ENCODE measurements around the gene SEC61A1.
A peak's percentile ranks its signal among the peaks of the same experiment; 100 is the strongest.

The SEC61A1 gene

DNA sequence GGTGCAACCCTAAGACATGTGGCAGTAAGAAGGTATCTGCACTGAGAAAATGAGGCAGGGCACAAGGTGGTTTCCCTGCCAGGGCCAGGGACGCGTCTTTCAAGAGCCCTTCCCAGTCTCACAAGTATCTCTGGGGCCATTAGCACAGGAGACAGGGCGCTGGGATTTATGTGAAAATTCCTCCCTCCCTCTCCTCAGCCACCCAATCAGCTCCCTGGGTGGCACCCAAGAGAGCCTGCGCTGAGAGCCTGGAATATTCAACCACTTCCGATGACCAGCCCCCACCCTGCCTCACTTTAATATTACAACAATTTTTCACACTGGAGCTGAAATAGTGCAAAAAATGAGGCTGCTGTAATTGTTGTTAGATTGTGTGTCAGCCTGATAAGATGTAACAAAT is 26.1 kb downstream of the SEC61A1 start:
- DNase-seq (ENCODE audit: low read depth) = no peak

DNA sequence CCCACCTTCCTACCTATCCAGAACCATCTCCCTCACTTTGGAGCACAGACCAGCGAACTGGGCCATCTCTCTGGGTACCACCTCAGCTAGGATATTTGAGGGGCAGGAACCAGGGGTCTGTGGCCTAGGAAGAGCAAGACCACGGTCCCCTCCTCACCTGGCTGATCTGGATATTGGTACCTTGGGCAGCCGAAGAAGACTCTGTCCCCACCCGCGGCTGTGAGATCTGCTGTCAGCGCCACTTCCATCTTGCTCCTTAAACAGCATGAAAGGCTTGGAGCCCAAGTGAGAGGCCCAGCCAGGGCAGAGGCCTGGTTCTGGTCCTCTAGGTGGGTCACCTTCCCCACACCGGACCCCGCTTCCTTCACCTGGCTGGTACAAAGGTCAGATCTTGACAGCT is 26.6 kb downstream of the SEC61A1 start:
- DNase-seq (ENCODE audit: low read depth) = no peak

DNA sequence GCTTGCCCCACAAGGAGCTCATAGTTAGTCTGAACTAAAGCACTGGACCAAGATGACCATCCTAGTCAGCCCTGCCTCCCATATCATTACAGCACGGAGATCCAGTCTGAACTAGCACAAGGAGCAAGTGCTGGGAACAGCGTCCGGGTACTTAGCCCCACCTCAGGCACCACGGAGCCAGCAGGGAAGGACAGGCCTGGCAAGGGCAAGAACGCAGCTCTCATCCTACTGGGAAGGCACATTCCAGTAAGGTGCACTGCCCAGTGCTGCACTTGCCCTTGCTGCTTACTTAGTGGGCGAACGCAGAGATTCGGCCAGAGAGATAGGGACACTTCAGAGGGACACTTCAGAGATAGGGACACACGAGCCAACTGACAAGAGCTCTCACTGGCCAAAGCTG is 27.6 kb downstream of the SEC61A1 start:
- DNase-seq (ENCODE audit: low read depth) = no peak

DNA sequence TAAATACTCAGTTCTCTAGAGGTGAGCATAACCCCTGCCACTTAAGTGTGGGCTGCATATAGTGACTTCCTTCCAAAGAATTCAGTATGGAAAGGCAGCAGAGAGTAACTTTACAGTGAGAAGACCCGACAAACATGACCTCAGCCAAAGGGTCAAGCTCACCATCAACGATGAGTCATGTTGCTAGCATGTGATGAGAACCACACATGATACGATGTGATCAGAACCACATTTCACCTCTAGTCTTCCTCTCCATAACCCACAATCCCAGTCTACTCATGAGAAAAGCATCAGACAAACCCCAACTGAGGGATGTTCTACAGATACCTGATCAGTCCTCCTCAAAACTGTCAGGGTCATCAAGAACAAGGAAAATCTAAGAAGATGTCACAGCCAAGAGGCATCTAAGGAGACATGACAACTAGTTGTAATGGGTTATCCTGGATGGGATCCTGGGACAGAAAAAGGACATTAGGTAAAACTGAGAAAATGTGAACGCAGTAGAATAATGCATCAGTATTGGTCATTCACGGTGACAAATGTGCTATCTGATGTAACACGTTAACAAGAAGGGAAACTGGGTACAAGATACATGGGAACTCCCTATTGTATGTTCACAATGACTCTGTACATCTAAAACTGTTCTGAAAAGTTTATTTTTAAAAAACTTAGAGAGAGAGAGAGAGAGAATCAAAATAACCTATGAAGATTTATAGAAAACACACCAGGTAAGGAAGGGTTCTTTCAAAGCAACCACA is 28.3 kb downstream of the SEC61A1 start:
- DNase-seq (ENCODE audit: low read depth) = peak; percentile 87

DNA sequence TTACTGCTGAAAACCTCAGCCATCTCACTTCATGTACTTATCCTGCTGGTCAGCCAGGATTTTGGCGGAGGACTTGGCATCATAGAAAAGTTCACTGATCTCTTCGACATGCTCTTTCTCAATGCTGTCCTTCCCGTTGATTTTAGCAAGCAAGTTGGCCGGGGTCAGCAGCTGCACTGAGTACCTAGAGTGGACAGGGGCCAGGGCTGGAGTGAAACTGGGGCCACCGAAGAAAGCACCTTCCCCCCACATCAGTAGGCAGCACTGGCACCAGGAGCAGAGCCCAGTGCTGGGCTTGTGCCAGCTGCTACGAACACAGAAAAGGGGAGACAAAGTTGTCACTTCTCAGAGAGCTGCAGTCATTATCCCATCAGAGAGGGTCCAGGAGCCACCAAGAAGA is 29.0 kb downstream of the SEC61A1 start:
- no peak for DNase-seq (ENCODE audit: low read depth)

DNA sequence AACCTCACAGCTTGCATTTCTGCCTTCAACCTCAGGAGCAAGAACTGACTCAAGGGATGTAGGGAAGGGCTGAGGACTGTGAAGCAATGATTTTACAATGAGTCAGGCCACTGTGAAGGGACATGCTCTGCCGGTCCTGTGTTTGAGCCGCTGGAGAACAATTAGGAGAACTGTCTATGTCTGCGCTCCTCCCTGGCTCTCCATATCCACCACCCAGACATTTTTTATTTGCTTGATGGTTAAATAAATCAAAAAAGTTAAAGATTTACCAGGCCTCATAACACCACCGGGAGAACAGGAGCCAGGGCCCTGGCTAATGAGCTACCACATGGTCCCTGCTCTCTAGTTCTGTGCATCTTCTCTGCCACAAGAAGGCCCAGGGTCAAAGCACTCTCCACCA is 29.6 kb downstream of the SEC61A1 start:
- no peak for DNase-seq (ENCODE audit: low read depth)

DNA sequence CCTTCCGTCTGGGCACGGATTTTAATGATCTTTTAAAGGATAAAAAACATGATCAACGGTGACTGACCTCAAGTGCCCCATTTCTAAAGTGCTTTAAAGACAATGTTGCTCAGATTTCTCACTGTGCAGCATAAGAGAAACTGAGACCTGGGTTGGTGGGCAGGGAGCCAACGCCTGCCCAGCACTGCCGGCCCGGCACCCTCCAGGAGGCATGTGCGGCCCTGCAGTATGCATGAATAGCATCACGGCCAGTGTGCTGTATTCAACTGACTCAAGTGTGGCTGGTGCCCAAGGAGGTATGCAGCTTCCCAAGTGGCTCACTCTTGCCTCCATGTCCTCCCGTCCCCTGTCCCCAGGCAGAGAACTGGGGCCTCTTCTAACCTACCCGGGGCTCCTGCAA is 30.3 kb downstream of the SEC61A1 start:
- no peak for DNase-seq (ENCODE audit: low read depth)

DNA sequence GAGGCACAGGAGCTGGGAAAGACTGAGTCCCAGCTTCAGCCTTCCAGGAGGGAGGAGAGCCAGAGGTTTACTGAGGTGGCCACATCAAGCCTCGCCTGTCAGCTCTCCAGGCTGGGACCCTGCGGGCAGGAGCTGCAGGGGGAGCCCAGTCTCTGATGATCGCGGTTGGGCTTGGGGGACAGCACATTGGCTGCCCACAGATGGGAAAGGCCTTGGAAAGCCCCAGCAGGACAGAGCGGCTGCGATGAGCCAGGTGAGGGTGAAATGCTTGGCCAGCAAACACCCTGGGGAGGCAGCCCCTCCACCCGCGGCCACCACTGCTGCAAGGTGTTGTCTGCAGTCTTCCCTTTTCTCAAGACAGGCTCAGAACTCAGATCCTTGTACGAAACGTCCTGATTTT is 31.2 kb downstream of the SEC61A1 start:
- no peak for DNase-seq (ENCODE audit: low read depth)

DNA sequence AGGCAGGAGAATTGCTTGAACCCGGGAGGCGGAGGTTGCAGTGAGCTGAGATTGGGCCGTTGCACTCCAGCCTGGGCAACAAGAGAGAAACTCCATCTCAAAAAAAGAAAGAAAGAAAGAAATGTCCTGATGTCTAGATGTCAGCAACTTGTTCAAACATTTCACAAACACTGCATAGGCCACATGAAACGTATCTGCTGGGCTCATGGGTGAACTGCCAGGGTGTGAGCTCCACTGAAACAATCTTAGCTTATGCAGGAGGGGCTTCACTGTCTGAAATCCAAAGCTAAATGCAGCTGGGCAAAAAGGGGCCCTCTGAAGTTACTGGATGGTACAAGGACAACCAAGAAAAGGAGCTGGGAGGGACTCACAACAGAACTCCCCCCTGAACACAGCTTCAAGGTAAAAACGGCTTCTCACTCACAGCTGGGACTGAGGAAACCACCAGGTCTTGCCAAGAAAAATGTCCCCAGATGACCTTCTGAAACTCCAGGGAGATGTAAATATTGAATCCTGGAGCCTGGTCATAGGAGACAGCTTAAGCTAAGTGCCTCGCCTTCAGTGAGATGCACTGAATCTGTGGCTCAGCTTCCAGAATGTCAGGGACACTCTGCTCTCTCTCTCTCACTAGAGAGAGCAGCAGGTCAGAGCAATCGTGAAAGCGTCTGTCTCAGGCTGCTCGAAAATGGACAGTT is 31.9 kb downstream of the SEC61A1 start:
- DNase-seq (ENCODE audit: low read depth) = no peak

DNA sequence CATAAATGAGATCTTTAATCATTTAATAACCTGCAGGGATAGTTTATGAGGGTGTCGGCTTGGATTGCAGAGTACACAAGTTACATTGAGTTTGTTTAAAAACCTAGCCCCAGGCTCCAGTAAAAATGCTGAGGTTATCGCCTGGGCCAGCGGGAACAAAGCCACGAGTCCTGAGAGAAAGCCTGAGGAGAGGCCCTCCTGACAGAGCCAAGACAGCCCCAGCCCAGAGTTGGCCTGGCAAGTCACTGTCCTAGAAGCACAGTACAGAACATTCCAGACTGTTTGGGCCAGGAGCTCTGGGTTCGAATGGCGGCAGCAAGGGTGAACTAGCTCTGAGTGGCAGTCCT is 32.4 kb downstream of the SEC61A1 start:
- no peak for DNase-seq (ENCODE audit: low read depth)

DNA sequence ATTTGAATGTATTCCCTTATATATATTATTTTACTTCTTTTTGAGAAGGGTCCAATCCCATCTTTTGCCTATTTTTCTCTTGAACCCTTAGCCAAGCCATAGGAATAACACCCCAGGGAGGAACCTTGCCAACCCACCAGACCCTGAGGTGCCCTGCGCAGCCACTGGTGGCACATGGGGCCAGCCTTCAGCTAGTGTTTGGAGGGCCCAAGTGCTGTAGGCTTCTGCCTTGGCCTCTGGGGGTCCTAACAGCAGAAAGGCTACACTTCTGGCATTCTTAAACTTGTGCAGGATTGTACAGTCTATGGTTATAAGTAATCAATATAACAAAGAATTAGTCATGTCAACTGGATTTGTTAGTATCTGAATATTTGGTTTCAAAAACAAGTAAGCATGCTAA is 36.9 kb downstream of the SEC61A1 start:
- no peak for DNase-seq (ENCODE audit: low read depth)

DNA sequence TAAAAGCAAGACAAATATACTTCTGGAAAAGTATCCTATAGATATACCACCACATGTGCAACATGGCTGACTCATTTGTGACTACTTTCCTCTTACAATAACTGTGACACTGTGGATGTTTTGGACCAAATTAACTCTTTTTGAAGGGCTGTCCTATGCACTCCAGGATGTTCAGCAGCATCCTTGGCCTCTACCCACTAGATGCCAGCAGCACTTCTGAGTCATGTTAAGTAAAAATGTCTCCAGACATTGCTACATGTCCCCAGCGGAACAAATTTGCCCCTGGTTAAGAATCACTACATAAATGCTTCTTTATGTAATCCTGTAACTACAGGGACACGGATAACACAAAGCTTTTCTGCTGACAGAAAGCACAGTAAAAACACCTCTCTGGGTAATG is 39.3 kb downstream of the SEC61A1 start:
- DNase-seq (ENCODE audit: low read depth) = no peak

DNA sequence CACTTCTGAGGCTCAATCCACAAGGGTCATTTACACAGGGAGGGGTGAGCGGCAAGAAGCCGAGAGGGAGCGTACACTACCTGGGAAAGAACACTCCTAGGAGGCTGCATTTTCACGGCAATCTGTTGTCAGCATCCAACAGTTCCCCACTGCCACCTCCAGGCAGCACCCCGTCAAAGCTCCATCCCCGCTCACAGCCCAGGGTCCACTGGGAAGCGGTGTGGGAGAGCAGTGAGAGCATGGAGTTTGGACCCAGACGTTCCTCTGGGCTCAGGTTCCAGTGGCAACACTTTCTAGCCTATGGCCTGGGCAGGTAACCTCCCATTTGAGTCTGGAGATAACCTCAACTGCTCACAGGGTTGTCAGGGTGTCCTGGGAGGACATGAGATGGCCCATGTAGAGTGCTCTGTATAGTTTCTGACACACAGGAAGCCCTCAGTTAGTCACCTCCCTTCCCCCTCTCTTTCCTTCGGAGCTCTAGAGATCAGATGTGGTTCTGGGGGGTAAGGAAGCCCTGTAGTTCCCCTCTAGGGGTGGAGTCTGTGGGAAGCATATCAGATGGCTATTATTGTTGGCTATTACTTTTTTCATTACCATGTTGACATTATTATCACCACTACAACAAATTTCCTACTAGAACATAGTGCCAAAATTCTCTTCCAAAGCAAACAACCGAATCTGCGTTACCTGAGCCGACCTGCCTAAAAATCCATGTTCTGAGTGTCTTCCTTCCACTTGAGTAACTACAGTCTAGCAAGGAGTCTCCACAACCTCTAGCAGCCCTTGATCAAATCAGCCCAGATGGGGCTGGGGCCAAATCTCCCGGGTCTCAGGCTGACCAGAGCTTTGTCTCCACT is 42.3 kb downstream of the SEC61A1 start:
- DNase-seq (ENCODE audit: low read depth) = no peak

DNA sequence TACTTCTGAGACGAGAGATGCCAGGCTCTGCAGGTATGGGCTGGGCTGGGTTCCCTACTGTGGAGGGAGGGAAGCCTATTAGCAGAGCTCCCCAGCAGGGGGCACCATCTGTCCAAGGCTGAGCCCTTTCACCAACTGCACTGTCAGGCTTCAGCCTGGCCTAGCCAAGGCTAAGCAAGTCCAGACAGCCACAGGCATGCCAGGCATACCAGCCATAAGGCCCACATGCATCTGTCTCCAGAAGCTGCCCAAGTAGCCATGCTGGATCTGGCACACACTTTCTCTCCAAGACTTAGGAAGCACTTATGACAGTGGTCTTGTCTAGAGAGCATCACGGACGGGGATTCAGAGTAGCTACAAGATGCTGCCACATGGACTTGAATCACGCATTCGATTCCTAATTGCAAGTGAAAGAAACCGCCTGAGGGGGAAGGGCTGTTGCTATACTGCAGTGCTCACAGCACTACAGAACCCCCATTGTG is 43.0 kb downstream of the SEC61A1 start:
- no peak for DNase-seq (ENCODE audit: low read depth)

DNA sequence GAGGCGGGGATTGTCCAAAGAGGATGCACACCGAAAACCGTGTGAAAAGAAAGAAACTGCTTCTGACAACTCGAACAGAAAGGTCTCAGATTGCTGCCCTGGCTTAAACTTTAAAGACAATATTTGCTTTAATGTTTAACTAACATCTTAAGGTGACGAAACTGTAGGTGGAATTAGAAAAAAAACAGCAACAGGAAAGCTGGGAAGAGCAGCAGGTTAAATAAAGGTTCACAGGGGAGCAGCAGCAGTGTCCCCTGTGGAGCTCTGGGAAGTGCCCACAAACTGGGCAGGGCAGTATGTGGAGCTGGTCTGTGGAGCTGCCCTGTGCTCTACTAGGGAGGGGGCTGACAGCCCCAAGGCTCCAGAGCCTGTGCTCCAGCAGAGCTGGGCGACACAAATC is 46.0 kb downstream of the SEC61A1 start:
- DNase-seq (ENCODE audit: low read depth) = no peak

DNA sequence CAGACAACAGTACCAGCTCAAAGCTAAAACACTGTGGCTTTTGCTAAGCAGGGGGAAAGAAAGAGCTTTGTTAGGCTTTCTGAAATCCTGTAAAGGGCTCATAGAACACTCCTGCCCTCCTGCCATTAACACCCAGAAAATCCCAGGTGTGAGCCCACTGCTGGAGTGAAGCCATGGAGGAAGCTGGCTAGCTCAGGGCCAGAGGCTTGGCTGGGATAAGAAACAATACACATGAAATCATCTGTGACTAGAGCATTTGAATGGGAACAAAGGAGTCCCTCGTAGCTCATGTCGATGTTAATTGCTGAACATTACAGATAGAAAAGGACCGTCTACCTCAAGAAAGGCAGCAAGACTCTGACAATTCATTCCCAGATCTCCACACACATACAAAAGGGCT is 47.9 kb downstream of the SEC61A1 start:
- no peak for DNase-seq (ENCODE audit: low read depth)

DNA sequence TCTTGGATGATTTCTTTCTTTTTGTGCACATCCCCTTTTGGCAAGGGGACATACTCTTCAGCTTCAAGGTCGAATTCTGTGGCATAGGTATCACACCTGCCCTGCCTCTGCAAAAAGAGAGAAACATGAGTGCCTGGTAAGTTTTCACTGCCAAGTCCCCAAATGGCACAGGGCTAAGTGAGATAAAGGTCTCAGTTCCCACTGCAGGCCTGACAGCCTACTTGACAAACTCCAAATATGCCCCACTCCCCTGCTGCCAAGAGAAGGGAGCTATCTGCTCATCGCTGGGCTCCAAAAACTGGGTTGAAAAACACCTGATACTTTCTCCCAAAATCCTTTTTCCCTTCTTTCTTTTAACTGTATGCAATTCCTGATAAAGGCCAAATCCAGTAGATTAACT is 48.4 kb downstream of the SEC61A1 start:
- DNase-seq (ENCODE audit: low read depth) = no peak

DNA sequence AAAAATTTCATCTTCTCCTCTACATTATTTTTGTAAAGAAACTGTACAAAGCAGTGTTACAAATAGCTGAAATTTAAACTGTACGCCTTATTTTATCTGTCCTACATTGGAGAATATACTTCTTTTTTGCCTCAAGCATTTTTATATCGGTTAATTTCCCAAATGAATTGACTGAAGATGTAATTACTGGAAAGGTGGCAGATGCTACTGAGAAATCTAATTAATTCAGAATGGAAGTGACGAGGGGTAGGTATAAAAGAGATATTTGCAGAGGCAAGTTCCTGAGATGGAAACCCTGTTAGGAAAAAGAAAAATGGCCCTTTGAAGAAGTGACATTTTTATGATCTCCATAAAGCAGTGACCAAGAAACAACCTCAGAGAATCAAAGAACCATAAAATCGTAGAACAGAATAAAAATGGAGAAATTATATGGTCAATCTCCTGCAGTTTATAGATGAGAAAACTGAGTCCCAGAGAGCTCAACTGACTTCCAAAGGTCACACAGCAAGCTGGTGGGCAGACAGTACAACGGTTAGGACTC is 51.0 kb downstream of the SEC61A1 start:
- no peak for DNase-seq (ENCODE audit: low read depth)

DNA sequence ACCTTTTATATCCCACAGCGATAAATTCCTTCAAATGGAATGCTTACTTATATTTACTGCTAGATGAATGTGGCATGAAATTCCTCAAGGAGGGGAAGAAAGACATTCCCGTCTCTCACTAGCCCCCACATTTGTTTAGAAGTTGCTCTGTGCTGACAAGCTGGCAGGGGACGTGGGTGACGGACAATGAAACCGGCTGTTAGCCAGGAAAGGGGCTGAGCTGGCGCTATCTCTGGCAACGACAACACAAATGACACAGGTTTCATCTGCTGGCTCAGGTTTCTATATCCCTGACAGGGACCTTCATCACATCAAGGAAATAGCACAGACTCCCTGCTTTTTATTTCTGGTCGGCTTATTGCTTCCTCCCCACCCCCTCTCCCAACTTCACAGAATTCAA is 55.6 kb downstream of the SEC61A1 start:
- no peak for DNase-seq (ENCODE audit: low read depth)

DNA sequence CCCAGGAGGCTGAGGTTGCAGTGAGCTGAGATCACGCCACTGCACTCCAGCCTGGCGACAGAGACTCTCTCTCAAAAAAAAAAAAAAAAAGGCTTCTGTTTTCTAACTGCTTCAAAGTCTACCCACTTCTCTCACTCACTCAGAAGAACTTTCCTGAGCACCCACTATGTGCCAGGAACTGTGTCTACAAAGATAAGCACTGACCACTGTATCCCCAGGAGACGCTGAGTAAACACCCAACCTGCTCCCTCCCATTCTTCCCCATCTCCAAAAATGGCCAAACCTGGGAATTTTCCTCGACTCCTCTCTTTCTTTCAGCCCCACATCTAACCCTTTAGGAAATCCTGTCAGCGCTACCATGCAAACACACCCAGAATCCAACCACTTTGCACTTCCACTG is 58.9 kb downstream of the SEC61A1 start:
- no peak for DNase-seq (ENCODE audit: low read depth)

DNA sequence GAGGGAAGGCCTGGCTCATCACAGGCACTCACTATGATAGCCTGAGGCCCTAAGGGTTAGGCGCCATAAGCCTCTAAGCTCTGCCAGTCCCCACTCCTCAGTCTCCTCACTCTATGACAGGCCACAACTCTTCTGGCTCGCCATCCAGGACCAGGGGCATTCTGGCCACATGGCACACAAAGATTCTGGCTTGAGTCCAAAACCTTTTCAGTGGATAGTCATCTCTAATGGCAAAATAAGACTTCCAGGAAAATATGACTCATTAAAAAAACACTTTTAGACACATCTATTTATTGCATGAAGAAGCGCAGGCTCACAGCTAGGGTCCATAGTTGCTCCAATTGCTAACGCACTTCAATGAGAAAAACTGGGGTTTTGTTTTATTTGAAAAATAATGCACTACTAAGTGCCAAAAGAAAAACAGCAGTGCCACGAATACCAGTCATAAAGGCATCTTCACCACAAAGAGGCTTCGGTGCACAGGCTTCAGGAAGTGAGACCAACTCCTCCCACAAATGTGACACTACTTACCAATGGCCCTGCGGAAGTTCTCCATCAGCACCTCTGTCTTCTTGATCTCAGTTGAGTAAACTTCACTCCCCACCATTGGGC is 60.2 kb downstream of the SEC61A1 start:
- DNase-seq (ENCODE audit: low read depth) = peak; percentile 58
